ENCODE results near the gene FBXO33. TPM values are rescaled to one million over a fixed set of nuclear protein-coding genes. Genes with fewer than 3 reads are reported as not detected.

The FBXO33 gene, protein sequence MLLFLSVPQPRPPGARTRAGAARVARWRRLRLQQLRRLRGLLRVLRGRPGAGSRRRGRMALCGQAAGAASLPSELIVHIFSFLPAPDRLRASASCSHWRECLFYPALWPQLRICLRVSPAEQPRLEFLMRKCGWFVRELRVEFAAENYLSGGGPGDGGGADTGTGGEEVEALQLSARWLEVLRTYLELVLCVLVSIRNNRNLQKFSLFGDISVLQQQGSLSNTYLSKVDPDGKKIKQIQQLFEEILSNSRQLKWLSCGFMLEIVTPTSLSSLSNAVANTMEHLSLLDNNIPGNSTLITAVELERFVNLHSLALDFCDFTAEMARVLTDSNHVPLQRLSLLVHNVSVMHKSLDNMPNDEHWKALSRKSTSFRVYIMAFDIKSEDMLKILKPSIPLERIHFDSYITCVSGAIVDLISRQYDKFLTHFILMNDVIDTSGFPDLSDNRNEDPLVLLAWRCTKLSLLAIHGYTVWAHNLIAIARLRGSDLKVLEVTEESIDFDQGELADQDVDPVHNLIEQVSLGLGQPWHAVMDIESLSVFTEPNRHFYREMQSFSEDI
- polyA plus RNA-seq (2013, experiment 1 of 2; ENCODE audit: insufficient read length) = 4.6 TPM
- 5.1 TPM for polyA plus RNA-seq (2013, experiment 2 of 2; ENCODE audit: insufficient read length)

DNA sequence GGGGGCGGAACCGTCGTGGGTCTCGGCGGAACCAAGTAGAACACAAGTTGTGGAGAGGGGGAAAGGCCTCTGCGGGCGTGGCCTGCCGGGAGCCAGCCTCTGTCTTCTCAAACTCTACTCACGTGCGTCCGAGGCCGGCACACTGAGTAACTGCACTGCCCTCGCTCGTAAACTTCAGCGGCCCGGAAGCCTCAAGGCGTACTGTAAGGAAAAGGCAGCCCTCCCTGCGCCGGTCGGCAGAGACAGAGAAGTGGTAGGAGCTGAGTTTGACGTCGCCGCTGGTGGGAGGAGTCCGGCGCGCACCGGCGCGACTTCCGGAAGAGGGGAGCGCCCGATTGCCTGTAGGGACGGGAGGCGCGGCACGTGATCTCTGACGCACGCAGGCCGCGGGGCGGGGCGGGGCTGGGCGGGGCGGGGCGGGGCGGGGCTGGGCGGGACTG lies at the start of gene FBXO33:
Gene FBXO33, minus strand, starts transcription at position 255 of the 440 bp plus-strand sequence. CDS start 271 bp downstream, outside the sequence.
- DNase-seq = peak; percentile 97

DNA sequence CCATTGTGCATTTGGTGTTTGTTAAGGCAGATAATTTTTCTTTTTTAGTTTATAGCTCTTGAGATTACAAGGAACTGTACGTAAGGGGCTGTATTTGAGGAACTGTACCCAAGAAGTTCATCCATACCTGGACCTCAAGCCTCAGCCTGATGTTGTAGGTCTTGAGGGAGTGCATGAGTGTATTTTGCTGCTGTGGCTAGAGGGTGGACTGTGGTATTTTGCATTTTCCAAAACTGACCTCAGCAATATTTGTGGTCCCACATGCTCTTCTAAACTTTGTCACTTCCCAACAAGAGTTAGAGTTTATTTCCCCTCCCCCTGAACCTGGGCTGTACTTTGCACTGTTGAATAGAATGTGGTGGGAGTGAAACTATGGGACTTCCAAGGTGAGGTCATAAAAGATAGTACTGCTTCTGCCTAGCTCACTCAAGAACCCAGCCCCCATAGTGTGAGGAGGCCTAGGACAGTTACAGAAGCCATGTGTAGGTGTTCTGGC lies 42.2 kb upstream of the FBXO33 start:
- DNase-seq = no peak

GRCh38 chr14:39472078-39472477 lies 39.8 kb upstream of the FBXO33 start:
- DNase-seq = no peak

DNA sequence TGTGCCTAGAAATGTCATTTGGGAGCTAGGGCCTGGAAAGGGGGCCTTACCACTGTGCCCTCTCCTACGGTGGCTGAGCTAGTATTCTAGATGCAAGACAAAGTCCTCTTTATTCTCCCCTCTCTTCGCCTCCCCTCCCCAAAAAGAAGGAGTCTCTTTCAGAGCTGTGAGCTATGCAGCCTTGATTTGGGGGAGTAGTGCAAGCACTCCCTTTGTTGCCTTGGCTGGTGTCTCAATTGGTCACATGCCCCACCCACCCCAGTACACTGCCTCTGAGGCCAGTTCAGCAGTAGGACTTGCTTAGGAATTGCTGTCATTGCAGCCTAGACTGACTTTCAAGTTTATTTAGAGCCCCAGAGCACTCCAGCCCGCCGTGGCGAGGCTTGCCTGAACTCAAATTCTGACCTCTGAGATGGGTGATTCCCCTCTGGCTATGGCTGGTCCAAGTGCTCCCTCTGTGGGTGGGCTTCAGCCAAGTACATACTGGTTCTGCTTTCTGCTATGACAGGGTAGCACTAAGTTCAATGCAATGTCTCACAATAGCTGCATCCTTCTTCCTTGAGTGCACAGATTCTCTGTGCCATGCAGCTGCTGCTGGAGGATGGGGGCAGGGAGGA lies 37.0 kb upstream of the FBXO33 start:
- DNase-seq = peak; percentile 7

DNA sequence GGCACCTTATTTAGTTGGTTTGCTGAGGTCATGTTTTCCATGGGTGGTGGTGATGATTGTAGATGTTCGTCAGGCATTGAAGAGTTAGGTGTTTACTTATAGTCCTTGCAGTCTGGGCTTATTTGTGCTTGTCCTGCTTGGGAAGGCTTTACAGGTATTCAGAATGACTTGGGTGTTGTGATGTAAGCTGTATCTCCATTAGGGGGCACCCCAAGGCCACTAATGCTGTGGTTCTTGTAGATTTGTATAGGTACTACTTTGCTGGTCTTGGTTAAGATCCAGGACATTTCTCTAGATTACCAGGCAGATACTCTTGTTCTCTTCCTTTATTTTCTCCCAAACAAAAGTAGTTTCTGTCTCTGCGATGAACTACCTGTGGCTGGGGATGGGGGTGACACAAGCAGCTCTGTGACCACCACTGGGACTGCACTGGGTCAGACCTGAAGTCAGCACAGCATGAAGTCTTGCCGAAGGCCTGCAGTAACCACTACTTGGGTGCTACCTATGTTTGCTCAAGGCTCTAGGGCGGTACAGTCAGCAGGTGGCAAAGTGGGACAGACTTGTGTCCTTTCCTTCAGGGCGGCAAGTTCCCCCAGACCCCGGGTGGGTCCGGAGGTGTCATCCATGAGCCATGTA lies 35.8 kb upstream of the FBXO33 start:
- peak; percentile 37 for DNase-seq

- DNase-seq = no peak
Observed at GRCh38 chr14:39459795-39460478, 27.7 kb upstream of the FBXO33 start.

- DNase-seq = no peak
Observed at GRCh38 chr14:39456702-39457250, 24.5 kb upstream of the FBXO33 start.

DNA sequence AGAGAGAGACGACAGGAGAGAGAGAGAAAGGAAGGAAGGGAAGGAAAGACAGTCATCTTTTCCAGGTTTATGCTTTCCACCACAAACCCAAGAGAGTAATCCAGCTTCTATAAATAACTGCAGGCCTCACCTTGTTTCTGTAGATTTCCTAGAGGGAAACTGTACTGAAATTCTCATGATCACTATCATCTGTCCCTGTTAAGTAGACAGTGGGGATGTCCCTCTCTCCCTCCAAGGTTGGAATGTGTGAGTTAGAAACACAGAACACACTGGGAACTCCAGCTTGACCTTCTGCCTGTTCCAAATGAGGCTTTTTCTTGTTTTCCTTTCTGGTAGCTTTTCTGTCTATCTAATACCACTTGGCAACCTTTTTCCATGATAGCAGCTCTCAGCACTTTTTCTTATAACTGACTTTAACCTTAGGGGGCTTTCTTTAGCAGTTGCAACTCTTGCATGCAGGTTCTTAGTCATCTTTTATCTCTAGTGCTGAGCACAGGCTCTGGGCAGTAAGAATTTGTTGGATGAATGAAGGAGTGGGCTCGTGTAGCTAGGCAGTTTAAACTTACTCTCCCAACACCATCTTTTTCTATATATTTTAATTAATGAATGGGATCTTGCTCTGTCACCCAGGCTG lies 22.8 kb upstream of the FBXO33 start:
- DNase-seq = no peak

- no peak for DNase-seq
Observed at GRCh38 chr14:39452680-39453079, 20.4 kb upstream of the FBXO33 start.

DNA sequence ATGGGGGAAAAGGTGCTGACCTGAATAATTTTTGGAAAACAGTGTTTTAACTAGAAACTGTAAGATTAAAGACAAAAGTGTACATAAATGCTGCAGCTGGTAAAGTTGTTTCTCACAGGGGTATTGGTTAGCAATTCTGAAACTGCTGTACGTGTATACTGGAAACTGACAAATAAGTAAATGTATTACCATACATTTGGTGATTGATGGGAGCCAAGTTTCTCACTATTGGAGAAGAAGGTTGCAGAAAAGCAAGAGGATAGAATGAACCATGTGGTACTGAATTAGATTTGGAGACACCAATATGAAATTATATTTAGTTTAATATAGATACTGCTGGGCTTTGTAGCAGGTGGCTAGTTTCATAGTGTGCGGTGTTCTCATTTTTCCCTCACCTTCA lies 19.6 kb upstream of the FBXO33 start:
- DNase-seq = no peak

- no peak for DNase-seq
Observed at GRCh38 chr14:39447175-39447661, 15.0 kb upstream of the FBXO33 start.

GRCh38 chr14:39446131-39446744 lies 14.0 kb upstream of the FBXO33 start:
- no peak for DNase-seq

GRCh38 chr14:39442293-39442692 lies 10.1 kb upstream of the FBXO33 start:
- DNase-seq = no peak

DNA sequence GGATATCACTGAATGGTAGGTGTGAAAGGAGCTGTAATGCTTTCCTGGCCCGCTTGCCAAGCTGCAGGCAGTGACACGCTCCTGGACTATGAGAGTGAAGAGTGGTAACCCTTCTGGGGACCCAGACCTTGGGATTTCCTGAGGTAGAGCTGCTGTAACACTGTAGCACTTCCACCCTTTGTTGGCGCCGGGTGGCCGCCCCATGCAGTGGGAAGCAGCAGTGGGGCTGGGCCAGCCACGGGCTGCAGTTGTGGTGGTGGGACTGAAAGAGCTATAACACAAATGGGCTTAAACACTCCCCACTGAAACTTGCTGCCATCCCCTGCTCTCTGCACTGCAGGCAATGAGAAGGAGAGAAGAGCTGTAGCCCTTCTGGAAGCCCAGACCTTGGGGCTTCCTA lies 9.6 kb upstream of the FBXO33 start:
- DNase-seq = no peak

GRCh38 chr14:39440975-39441374 lies 8.7 kb upstream of the FBXO33 start:
- no peak for DNase-seq

GRCh38 chr14:39435241-39435640 lies 3.0 kb upstream of the FBXO33 start:
- no peak for DNase-seq

DNA sequence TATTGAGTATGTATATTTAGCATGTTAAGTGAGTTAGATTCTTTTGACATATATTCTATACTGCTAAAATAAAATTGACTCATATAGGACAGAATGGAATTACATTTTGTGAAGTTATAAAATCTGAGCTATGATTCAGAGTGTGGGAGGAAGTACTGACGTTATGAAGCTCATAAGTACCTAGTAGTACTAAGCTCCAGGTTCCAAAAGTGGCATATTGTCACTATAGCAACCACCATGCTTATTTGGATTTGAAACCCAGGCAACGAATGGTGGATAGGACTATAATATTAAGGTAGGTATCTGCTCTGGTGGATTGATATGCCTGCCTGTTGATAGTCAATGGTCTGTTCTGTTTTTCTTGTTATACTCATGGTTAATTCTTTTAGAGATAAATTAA lies 2.2 kb upstream of the FBXO33 start:
- DNase-seq = no peak

- DNase-seq = no peak
Observed at GRCh38 chr14:39433452-39433813, 1.2 kb upstream of the FBXO33 start.

DNA sequence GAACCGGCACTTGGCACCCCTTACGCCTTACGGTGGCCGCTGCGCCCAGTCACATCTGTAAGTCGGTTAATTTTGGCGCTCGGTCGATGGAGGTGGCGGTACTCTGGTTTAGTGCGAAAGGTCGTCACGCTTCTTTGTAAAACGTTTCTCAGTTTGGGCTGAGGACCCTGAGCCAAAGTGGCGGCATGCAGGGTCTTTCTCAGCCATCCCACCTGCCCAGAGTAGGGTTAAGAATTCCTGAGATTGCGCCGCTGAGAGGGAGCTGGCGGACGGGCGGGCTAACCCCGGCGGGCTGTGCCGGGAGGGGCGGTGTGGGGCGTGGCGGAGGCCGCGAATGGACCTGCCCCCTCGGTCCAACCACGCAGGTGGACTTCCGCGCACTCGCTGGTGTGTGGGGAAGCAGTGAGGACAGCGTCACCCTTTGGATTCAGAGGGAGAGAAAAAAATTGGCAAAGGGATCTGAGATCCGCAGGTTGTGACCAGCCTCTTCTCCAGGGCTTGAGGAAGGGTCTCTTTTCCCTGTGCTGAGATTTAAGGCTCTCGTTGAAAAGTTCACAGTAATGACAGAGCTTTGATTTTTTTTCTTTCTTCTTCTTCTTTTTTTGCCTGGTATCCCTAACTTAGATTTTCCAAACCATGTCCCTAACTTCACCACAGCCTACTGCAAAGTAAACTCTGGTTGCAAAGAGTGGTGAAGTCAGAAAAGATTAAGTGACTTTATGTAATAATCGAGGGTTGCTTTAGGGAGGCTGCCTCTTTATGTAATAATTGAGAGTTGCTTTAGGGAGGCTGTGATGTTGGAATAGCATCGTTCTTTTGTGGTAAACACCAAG lies 602 bp upstream of the FBXO33 start:
- peak; percentile 64 for DNase-seq

Measured in fibroblast of skin of abdomen (primary cell).